ENCODE measurements around the gene LPIN2. TPM values are rescaled to one million over a fixed set of nuclear protein-coding genes. Genes with fewer than 3 reads are reported as not detected.
A peak's percentile ranks its signal among the peaks of the same experiment; 100 is the strongest.

The LPIN2 gene
- total and polyA plus RNA-seq, 2 of the 4 experiments (the other 2 are of a cell fraction): 16.2 to 21.9 TPM

DNA sequence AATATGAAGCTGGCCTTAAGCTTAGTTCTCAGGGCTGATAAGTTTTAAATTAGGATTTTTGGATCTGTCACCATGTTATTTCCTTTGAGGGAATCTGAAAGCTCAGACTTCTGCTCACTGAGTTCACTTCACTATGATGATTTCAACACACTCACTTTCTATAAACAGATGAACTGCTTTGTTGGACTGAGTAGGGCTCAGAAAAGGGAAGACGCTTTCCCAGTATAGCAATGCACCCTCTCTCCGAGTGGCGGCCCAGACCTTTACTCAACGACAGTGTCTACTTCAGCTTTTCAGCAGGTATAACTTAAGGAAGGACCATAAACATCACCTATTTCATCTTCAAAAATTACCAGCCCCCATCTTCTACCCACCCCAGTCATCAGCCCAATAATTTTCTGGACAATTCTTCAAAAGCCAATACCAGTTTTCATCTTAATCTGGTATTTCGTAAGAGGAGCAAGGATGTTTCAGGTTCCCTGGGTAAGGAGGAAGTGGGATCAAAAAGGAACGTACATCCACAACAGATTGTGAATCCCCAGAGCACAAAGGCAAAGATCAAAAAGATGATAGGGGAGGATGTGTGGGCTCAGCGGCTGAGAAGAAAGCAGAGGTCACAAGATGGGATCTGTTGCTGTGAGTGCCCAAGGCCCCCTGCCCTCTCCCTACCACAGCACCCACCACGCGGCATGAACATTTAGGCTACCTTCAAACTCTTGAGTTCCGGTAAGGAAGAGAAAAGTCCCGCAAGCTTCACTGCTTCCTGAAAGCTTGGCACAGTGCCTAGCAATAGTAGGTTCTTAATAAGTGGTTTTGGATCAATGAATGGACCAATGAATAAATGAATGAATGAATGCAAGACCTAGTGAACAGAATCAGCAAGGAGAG is 41.9 kb downstream of the LPIN2 start:
- no peak overlapping the region for H3K18ac ChIP-seq (ENCODE audit: low read depth, low read length)
- H2BK15ac ChIP-seq (ENCODE audit: low read depth, low read length): no peak overlapping the region
- H3K4me1 ChIP-seq (ENCODE audit: control insufficient read depth, insufficient read depth, low read length): peaks cover 12% of the 10 kb centered on the region
- peaks cover 18% of the 10 kb centered on the region for H3K9me1 ChIP-seq (ENCODE audit: insufficient read depth, low read length)
- no TSS peak for BruUV-seq (replicated peaks)
- H3K27me3 ChIP-seq (ENCODE audit: control insufficient read depth, insufficient read depth, low read length): no peaks in the 10 kb centered on the region
- H4K8ac ChIP-seq (ENCODE audit: low read depth in 2 of 2, low read length in 2 of 2): no peak overlapping the region
- H3K4me3 ChIP-seq (ENCODE audit: insufficient read depth, low read depth, low read length): no peak overlapping the region
- no peak overlapping the region for H2BK20ac ChIP-seq (ENCODE audit: low read depth, low read length)
- H2BK120ac ChIP-seq (ENCODE audit: low read depth, low read length): no peak overlapping the region
- peak; percentile 56; the same call in 1 of the 2 replicates for ATAC-seq (ENCODE audit: low read depth)
- no peak overlapping the region for H3K9ac ChIP-seq (ENCODE audit: low read depth, low read length)
- peak; percentile 25 for DNase-seq
- 0 out of 2 replicates have a peak overlapping the region, but pooled peaks have one; percentile 11 for H2AK5ac ChIP-seq (ENCODE audit: low read depth, low read length)
- no peak overlapping the region for H3K4ac ChIP-seq (ENCODE audit: low read depth, low read length)
- H4K5ac ChIP-seq (ENCODE audit: low read depth, low read length): no peak overlapping the region
- ChIA-PET CTCF (interaction anchor here (1.0 kb wide), 1 partner anchor 15 kb away, joined by 3 read pairs; no protein-coding TSS in a partner anchor), POLR2A (ENCODE audit: unreplicated experiment) (interaction anchor here (0.6 kb wide), 1 partner anchor 13 kb away, joined by 3 read pairs; no protein-coding TSS in a partner anchor)
- H2BK5ac ChIP-seq (ENCODE audit: low read depth, low read length, poor library complexity, severe bottlenecking): no peak overlapping the region
- no peak overlapping the region for H3K23ac ChIP-seq (ENCODE audit: low read depth, low read length)
- H2AK9ac ChIP-seq (replicated peaks; ENCODE audit: low read depth, low read length, poor library complexity): no peak overlapping the region
- TF ChIP-seq CEBPB (IDR thresholded peaks at IDR 0.05; ENCODE audit: low read depth, low read length): peak; percentile 40
- TF ChIP-seq, protein P1, sequence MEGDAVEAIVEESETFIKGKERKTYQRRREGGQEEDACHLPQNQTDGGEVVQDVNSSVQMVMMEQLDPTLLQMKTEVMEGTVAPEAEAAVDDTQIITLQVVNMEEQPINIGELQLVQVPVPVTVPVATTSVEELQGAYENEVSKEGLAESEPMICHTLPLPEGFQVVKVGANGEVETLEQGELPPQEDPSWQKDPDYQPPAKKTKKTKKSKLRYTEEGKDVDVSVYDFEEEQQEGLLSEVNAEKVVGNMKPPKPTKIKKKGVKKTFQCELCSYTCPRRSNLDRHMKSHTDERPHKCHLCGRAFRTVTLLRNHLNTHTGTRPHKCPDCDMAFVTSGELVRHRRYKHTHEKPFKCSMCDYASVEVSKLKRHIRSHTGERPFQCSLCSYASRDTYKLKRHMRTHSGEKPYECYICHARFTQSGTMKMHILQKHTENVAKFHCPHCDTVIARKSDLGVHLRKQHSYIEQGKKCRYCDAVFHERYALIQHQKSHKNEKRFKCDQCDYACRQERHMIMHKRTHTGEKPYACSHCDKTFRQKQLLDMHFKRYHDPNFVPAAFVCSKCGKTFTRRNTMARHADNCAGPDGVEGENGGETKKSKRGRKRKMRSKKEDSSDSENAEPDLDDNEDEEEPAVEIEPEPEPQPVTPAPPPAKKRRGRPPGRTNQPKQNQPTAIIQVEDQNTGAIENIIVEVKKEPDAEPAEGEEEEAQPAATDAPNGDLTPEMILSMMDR (conservative IDR thresholded peaks at IDR 0.05; ENCODE audit: low read depth, low read length): no peak
- WGBS, 2 experiments (ENCODE audit: extremely low coverage in 2 of 2, insufficient read length in 1 of 2): 95% methylated on average over 4 of the region's 11 CpGs; no CpG with 5 or more reads in 1 of the 2 experiments
- H3K9me3 ChIP-seq (ENCODE audit: control insufficient read depth, insufficient read depth, low read length): no peaks in the 10 kb centered on the region
- H3K4me2 ChIP-seq (ENCODE audit: low read depth, low read length): no peak overlapping the region
- no peak overlapping the region for H2AFZ ChIP-seq (replicated peaks; ENCODE audit: low read length, poor library complexity)
- peaks cover 42% of the 10 kb centered on the region for H4K20me1 ChIP-seq (ENCODE audit: insufficient read depth, low read length)
- no peak overlapping the region for H3K56ac ChIP-seq (ENCODE audit: extremely low read depth, insufficient read depth, low read length)
- dilution Hi-C loops (cut with HindIII; ENCODE audit: low sequenced_read_pairs, unreplicated experiment): no loop called here
- H3K36me3 ChIP-seq (ENCODE audit: control insufficient read depth, insufficient read depth, low read length): peaks cover 4% of the 10 kb centered on the region; the same call in 1 of the 2 replicates
- H3K27ac ChIP-seq (ENCODE audit: insufficient read depth, low read length): no peak overlapping the region
- in situ Hi-C loops (cut with MboI; ENCODE audit: low sequenced_read_pairs): no loop called here
- no peak overlapping the region for H4K91ac ChIP-seq (ENCODE audit: insufficient read depth, low read depth, low read length)
- no peak overlapping the region for H3K14ac ChIP-seq (replicated peaks; ENCODE audit: low read depth, low read length)
- peaks cover 56 to 92% of the 10 kb centered on the region in 2 experiments for H3K79me1 ChIP-seq (ENCODE audit: low read depth in 1 of 2, low read length in 2 of 2)
- intact Hi-C loops (cut with micrococcal nuclease): no loop called here

Data from IMR-90 (cell line).